H9 (cell line): ENCODE results near the gene GRM1. TPM values are rescaled to one million over a fixed set of nuclear protein-coding genes. Genes with fewer than 3 reads are reported as not detected.
A peak's percentile ranks its signal among the peaks of the same experiment; 100 is the strongest.

Experiments used
- DNase-seq: peaks from one replicate; pipeline ENCODE4 v3.0.0-alpha.2; 2017
- H2AFZ ChIP-seq: one replicate; pipeline ENCODE4 v1.6.1; 2013; ENCODE audit warnings: mild to moderate bottlenecking, low read length, control low read depth, moderate library complexity
- H2AK5ac ChIP-seq: 2 replicates; pipeline ENCODE4 v1.6.1; 2013; ENCODE audit warnings: low read length, control low read depth, mixed read lengths; ENCODE audit not compliant: insufficient read length
- H2BK120ac ChIP-seq: one replicate; pipeline ENCODE4 v1.6.1; 2013; ENCODE audit warnings: low read depth, mild to moderate bottlenecking, low read length, control low read depth, inconsistent platforms; ENCODE audit not compliant: poor library complexity, severe bottlenecking
- H2BK12ac ChIP-seq: 2 replicates; pipeline ENCODE4 v1.6.1; 2013; ENCODE audit warnings: low read length, control low read depth, mixed read lengths, low read depth; ENCODE audit not compliant: insufficient read length
- H2BK15ac ChIP-seq: 2 replicates; pipeline ENCODE4 v1.6.1; 2013; ENCODE audit warnings: low read depth, low read length, control low read depth
- H2BK20ac ChIP-seq: one replicate; pipeline ENCODE4 v1.6.1; 2013; ENCODE audit warnings: low read depth, mild to moderate bottlenecking, low read length, control low read depth, inconsistent platforms; ENCODE audit not compliant: poor library complexity, severe bottlenecking
- H2BK5ac ChIP-seq: 2 replicates; pipeline ENCODE4 v1.6.1; 2013; ENCODE audit warnings: low read length, control low read depth, mixed read lengths; ENCODE audit not compliant: insufficient read length
- H3K14ac ChIP-seq: 2 replicates; pipeline ENCODE4 v1.6.1; 2013; ENCODE audit warnings: low read length, control low read depth; ENCODE audit not compliant: insufficient read depth
- H3K18ac ChIP-seq: 2 replicates; pipeline ENCODE4 v1.6.1; 2013; ENCODE audit warnings: low read depth, mild to moderate bottlenecking, mixed read lengths, low read length, control low read depth; ENCODE audit not compliant: insufficient read length
- H3K23ac ChIP-seq: 2 replicates; pipeline ENCODE4 v1.6.1; 2013; ENCODE audit warnings: low read length, control low read depth, mixed read lengths, low read depth; ENCODE audit not compliant: insufficient read length
- H3K23me2 ChIP-seq: 2 replicates; pipeline ENCODE4 v1.6.1; 2013; ENCODE audit warnings: low read depth, mild to moderate bottlenecking, mixed read lengths, low read length, control low read depth; ENCODE audit not compliant: insufficient read length, poor library complexity, severe bottlenecking
- H3K27ac ChIP-seq: 2 replicates; pipeline ENCODE4 v1.5.1; 2013; ENCODE audit warnings: low read length, control low read depth, mixed read lengths, low read depth; ENCODE audit not compliant: insufficient read length
- H3K27me3 ChIP-seq: 2 replicates; pipeline ENCODE4 v1.6.1; 2013; ENCODE audit warnings: low read length, control low read depth, inconsistent platforms; ENCODE audit not compliant: insufficient read depth
- H3K4ac ChIP-seq: 2 replicates; pipeline ENCODE4 v1.6.1; 2013; ENCODE audit warnings: low read depth, mild to moderate bottlenecking, control low read depth, inconsistent platforms, low read length, moderate library complexity
- H3K4me1 ChIP-seq: 2 replicates; pipeline ENCODE4 v1.6.1; 2013; ENCODE audit warnings: low read length, control low read depth, inconsistent platforms; ENCODE audit not compliant: insufficient read depth
- H3K4me2 ChIP-seq: 2 replicates; pipeline ENCODE4 v1.6.1; 2013; ENCODE audit warnings: low read length, control low read depth, mixed read lengths; ENCODE audit not compliant: insufficient read length, insufficient read depth
- H3K56ac ChIP-seq: 2 replicates; pipeline ENCODE4 v1.6.1; 2013; ENCODE audit warnings: low read depth, mild to moderate bottlenecking, mixed read lengths, low read length, control low read depth; ENCODE audit not compliant: insufficient read length
- H3K79me1 ChIP-seq: 2 replicates; pipeline ENCODE4 v1.6.1; 2013; ENCODE audit warnings: low read depth, mild to moderate bottlenecking, moderate library complexity, low read length, control low read depth, inconsistent platforms; ENCODE audit not compliant: insufficient read depth, poor library complexity, severe bottlenecking
- H3K79me2 ChIP-seq: 2 replicates; pipeline ENCODE4 v1.6.1; 2013; ENCODE audit warnings: low read length, control low read depth, inconsistent platforms; ENCODE audit not compliant: insufficient read depth
- H3K9ac ChIP-seq: 2 replicates; pipeline ENCODE4 v1.6.1; 2013; ENCODE audit warnings: low read length, control low read depth, mixed read lengths; ENCODE audit not compliant: insufficient read length; ENCODE audit errors: extremely low read depth
- H3K9me3 ChIP-seq: one replicate; pipeline ENCODE4 v1.6.1; 2013; ENCODE audit warnings: low read depth, low read length, inconsistent platforms; ENCODE audit not compliant: control insufficient read depth
- H3T11ph ChIP-seq: one replicate; pipeline ENCODE4 v1.6.1; 2013; ENCODE audit warnings: mild to moderate bottlenecking, low read length, control low read depth, inconsistent platforms
- H4K20me1 ChIP-seq: one replicate; pipeline ENCODE4 v1.6.1; 2013; ENCODE audit not compliant: control insufficient read depth, insufficient read length, insufficient read depth
- H4K5ac ChIP-seq: 2 replicates; pipeline ENCODE4 v1.6.1; 2013; ENCODE audit warnings: low read depth, mild to moderate bottlenecking, mixed read lengths, low read length, control low read depth; ENCODE audit not compliant: insufficient read length
- H4K8ac ChIP-seq: replicated peaks from 2 replicates; pipeline ENCODE4 v1.6.1; 2013; ENCODE audit warnings: low read length, control low read depth, mixed read lengths, low read depth; ENCODE audit not compliant: insufficient read length
- H4K91ac ChIP-seq: 2 replicates; pipeline ENCODE4 v1.6.1; 2013; ENCODE audit warnings: low read depth, mild to moderate bottlenecking, moderate library complexity, mixed read lengths, low read length, control low read depth; ENCODE audit not compliant: insufficient read length
- H3K27ac Mint-ChIP-seq, 3 experiments: 2 replicates in 2 of 3; 3 replicates in 1 of 3; pipeline ENCODE4 v1.8.0; 2020 to 2021; ENCODE audit warnings: mixed read lengths in 3 of 3, mild to moderate bottlenecking in 1 of 3, moderate library complexity in 1 of 3
- H3K27me3 Mint-ChIP-seq: 2 replicates; pipeline ENCODE4 v1.8.0; 2021; ENCODE audit warnings: low read depth, mild to moderate bottlenecking, moderate library complexity, mixed read lengths
- H3K36me3 Mint-ChIP-seq, 3 experiments: 2 replicates in 2 of 3; 3 replicates in 1 of 3; pipeline ENCODE4 v1.8.0; 2020 to 2021; ENCODE audit warnings: low read depth in 3 of 3, mixed read lengths in 3 of 3; ENCODE audit not compliant: insufficient read depth in 1 of 3
- H3K4me1 Mint-ChIP-seq, 2 experiments: 2 replicates each; pipeline ENCODE4 v1.8.0; 2020; ENCODE audit warnings: mixed read lengths in 2 of 2
- H3K4me3 Mint-ChIP-seq, 2 experiments: 2 replicates in 1 of 2; 3 replicates in 1 of 2; pipeline ENCODE4 v1.8.0; 2020 to 2021; ENCODE audit warnings: mild to moderate bottlenecking in 2 of 2, mixed read lengths in 2 of 2, moderate library complexity in 1 of 2
- H3K9me3 Mint-ChIP-seq, 2 experiments: 2 replicates in 1 of 2; 3 replicates in 1 of 2; pipeline ENCODE4 v1.8.0; 2020; ENCODE audit warnings: mild to moderate bottlenecking in 2 of 2, mixed read lengths in 2 of 2, moderate library complexity in 1 of 2
- CTCF ChIP-seq: fragments of 200-600 bp; sonication (generic); conservative IDR thresholded peaks from 3 replicates; pipeline ENCODE4 v1.8.0; 2021; ENCODE audit warnings: antibody characterized with exemption, mild to moderate bottlenecking
- WGBS: extraction: QIAGEN DNeasy Blood & Tissue Kit; methylation state at CpG from one replicate; pipeline ENCODE4 v1.1.7; 2013; ENCODE audit warnings: missing lambda C conversion rate, low lambda C conversion rate, mixed read lengths; ENCODE audit not compliant: insufficient read length; ENCODE audit errors: extremely low coverage; 5-methylcytosine and 5-hydroxymethylcytosine counted together
- total RNA-seq: library from RNA; stranded (reverse); gene quantifications from 2 replicates; pipeline ENCODE4 v1.2.1, GENCODE V29; 2021

The GRM1 gene
- total RNA-seq, 1 experiment from 2014 or later, result 0.39 TPM

- Mint-ChIP-seq H3K4me3 (no peak overlapping the region), H3K36me3 (no peaks in the 10 kb centered on the region), H3K9me3 (no peaks in the 10 kb centered on the region; a peak in 1 of 5 replicates), H3K27me3 (no peaks in the 10 kb centered on the region; the same call in 1 of the 2 replicates), H3K27ac (peak overlapping the region in 1 of 3 experiments; percentile 76; a peak in 1 of 7 replicates), H3K4me1 (no peaks in the 10 kb centered on the region)
- no peak overlapping the region for H3K14ac ChIP-seq
- H3K18ac ChIP-seq, result no peak overlapping the region
- H3T11ph ChIP-seq, result no peak overlapping the region
- DNase-seq, result no peak
- no peaks in the 10 kb centered on the region for H3K9me3 ChIP-seq
- no peak overlapping the region for H4K8ac ChIP-seq
- H2BK5ac ChIP-seq, result no peak overlapping the region
- H3K23ac ChIP-seq, result no peak overlapping the region
- no peaks in the 10 kb centered on the region for H4K20me1 ChIP-seq
- no peaks in the 10 kb centered on the region for H3K23me2 ChIP-seq
- H2BK120ac ChIP-seq, result no peak overlapping the region
- TF ChIP-seq CTCF, result no peak
- no peaks in the 10 kb centered on the region for H3K79me1 ChIP-seq
- no peak overlapping the region for H2BK15ac ChIP-seq
- no peak overlapping the region for H3K56ac ChIP-seq
- H2AK5ac ChIP-seq, result no peak overlapping the region
- no peak overlapping the region for H3K4me2 ChIP-seq
- H3K4ac ChIP-seq, result no peak overlapping the region
- no peak overlapping the region for H3K27ac ChIP-seq
- WGBS, result no CpG with 5 or more reads among the region's 5 CpGs
- H2AFZ ChIP-seq, result no peak overlapping the region
- no peak overlapping the region for H4K91ac ChIP-seq
- no peak overlapping the region for H4K5ac ChIP-seq
- no peaks in the 10 kb centered on the region for H3K4me1 ChIP-seq
- H3K9ac ChIP-seq, result no peak overlapping the region
- H2BK20ac ChIP-seq, result no peak overlapping the region
- H2BK12ac ChIP-seq, result no peak overlapping the region
- no peaks in the 10 kb centered on the region for H3K27me3 ChIP-seq
- no peaks in the 10 kb centered on the region for H3K79me2 ChIP-seq
Measured at GRCh38 chr6:146316175-146316495, 287.3 kb downstream of the GRM1 start.
